Measurements from ENCODE around the gene OTOGL.
"Not testable (repeated sequence)": the region's sequence is repeated elsewhere in the genome, so short reads cannot be mapped to it uniquely, and the experiment has no call there.

Gene OTOGL

GRCh38 chr12:80118565-80119324 is 19.4 kb downstream of the OTOGL start:
- in situ Hi-C loops (cut with MboI; ENCODE audit: low sequenced_read_pairs) = no loop called here

- in situ Hi-C loops (cut with MboI; ENCODE audit: low sequenced_read_pairs) = no loop called here
Measured at GRCh38 chr12:80120994-80121393, 21.7 kb downstream of the OTOGL start.

- in situ Hi-C loops (cut with MboI; ENCODE audit: low sequenced_read_pairs) = no loop called here
Measured at GRCh38 chr12:80121661-80122060, 22.3 kb downstream of the OTOGL start.

- in situ Hi-C loops (cut with MboI; ENCODE audit: low sequenced_read_pairs) = no loop called here
Measured at GRCh38 chr12:80129895-80130530, 30.7 kb downstream of the OTOGL start.

GRCh38 chr12:80135624-80136023 is 36.3 kb downstream of the OTOGL start:
- in situ Hi-C loops (cut with MboI; ENCODE audit: low sequenced_read_pairs) = no loop called here

- in situ Hi-C loops (cut with MboI; ENCODE audit: low sequenced_read_pairs) = no loop called here
Measured at GRCh38 chr12:80140005-80140404, 40.7 kb downstream of the OTOGL start.

GRCh38 chr12:80142640-80143039 is 43.3 kb downstream of the OTOGL start:
- in situ Hi-C loops (cut with MboI; ENCODE audit: low sequenced_read_pairs) = no loop called here

GRCh38 chr12:80143537-80143936 is 44.2 kb downstream of the OTOGL start:
- in situ Hi-C loops (cut with MboI; ENCODE audit: low sequenced_read_pairs) = no loop called here

- in situ Hi-C loops (cut with MboI; ENCODE audit: low sequenced_read_pairs) = not testable (repeated sequence)
Measured at GRCh38 chr12:80149547-80150313, 50.4 kb downstream of the OTOGL start.

GRCh38 chr12:80151131-80151530 is 51.8 kb downstream of the OTOGL start:
- in situ Hi-C loops (cut with MboI; ENCODE audit: low sequenced_read_pairs) = no loop called here

GRCh38 chr12:80154261-80154660 is 54.9 kb downstream of the OTOGL start:
- in situ Hi-C loops (cut with MboI; ENCODE audit: low sequenced_read_pairs) = no loop called here

GRCh38 chr12:80156306-80156705 is 57.0 kb downstream of the OTOGL start:
- in situ Hi-C loops (cut with MboI; ENCODE audit: low sequenced_read_pairs) = no loop called here

- in situ Hi-C loops (cut with MboI; ENCODE audit: low sequenced_read_pairs) = no loop called here
Measured at GRCh38 chr12:80157645-80158044, 58.3 kb downstream of the OTOGL start.

GRCh38 chr12:80161612-80162011 is 62.3 kb downstream of the OTOGL start:
- in situ Hi-C loops (cut with MboI; ENCODE audit: low sequenced_read_pairs) = no loop called here

GRCh38 chr12:80162177-80162576 is 62.8 kb downstream of the OTOGL start:
- in situ Hi-C loops (cut with MboI; ENCODE audit: low sequenced_read_pairs) = no loop called here

- in situ Hi-C loops (cut with MboI; ENCODE audit: low sequenced_read_pairs) = no loop called here
Measured at GRCh38 chr12:80165746-80166145, 66.4 kb downstream of the OTOGL start.

- in situ Hi-C loops (cut with MboI; ENCODE audit: low sequenced_read_pairs) = no loop called here
Measured at GRCh38 chr12:80166751-80167150, 67.4 kb downstream of the OTOGL start.

GRCh38 chr12:80168936-80169335 is 69.6 kb downstream of the OTOGL start:
- in situ Hi-C loops (cut with MboI; ENCODE audit: low sequenced_read_pairs) = no loop called here

GRCh38 chr12:80170915-80171314 is 71.6 kb downstream of the OTOGL start:
- in situ Hi-C loops (cut with MboI; ENCODE audit: low sequenced_read_pairs) = no loop called here

GRCh38 chr12:80173083-80173864 is 73.9 kb downstream of the OTOGL start:
- in situ Hi-C loops (cut with MboI; ENCODE audit: low sequenced_read_pairs) = no loop called here

GRCh38 chr12:80175307-80175930 is 76.1 kb downstream of the OTOGL start:
- in situ Hi-C loops (cut with MboI; ENCODE audit: low sequenced_read_pairs) = no loop called here

All from HL-60/S4 treated with retinoic acid at 250 ng/mL for 4 days and 3 days (cell line).